HCT116 (cell line): ENCODE measurements around the gene PIPOX.

ENCODE experiments used
- EZH2 ChIP-seq: fragments of 200-600 bp; sonication (generic); IDR thresholded peaks from 2 replicates; pipeline ENCODE4 v1.6.1; 2017; ENCODE audit warnings: antibody characterized with exemption, mixed run types
- FOSL1 ChIP-seq: IDR thresholded peaks from 2 replicates; pipeline ENCODE4 v1.6.1; 2012; ENCODE audit warnings: low read depth
- POLR2A ChIP-seq: IDR thresholded peaks from 2 replicates; pipeline ENCODE4 v1.7.0; 2011; ENCODE audit warnings: borderline replicate concordance; ENCODE audit not compliant: insufficient read depth, insufficient read length; ENCODE audit errors: extremely low read depth
- POLR2AphosphoS5 ChIP-seq: IDR thresholded peaks from 2 replicates; pipeline ENCODE4 v1.6.1; 2011; ENCODE audit warnings: mild to moderate bottlenecking, low read depth, low read length, moderate library complexity
- SIN3A ChIP-seq: IDR thresholded peaks from 2 replicates; pipeline ENCODE4 v1.6.1; 2012; ENCODE audit warnings: low read depth
- SRF ChIP-seq: IDR thresholded peaks from 2 replicates; pipeline ENCODE4 v1.6.1; 2012; ENCODE audit warnings: low read depth
- YY1 ChIP-seq: IDR thresholded peaks from 2 replicates; pipeline ENCODE4 v1.6.1; 2011; ENCODE audit warnings: low read length, low read depth, moderate library complexity, mild to moderate bottlenecking; ENCODE audit not compliant: insufficient replicate concordance; ENCODE audit errors: extremely low read depth
- ZNF274 ChIP-seq: fragments of 200-500 bp; sonication (Bioruptor generic); IDR thresholded peaks from 2 replicates; pipeline ENCODE4 v1.6.1; 2014; ENCODE audit warnings: mild to moderate bottlenecking, low read depth, low read length, inconsistent platforms
- TF ChIP-seq, protein P1 (sequence below): IDR thresholded peaks from 2 replicates; pipeline ENCODE4 v1.6.1; 2012; ENCODE audit warnings: low read depth
- TF ChIP-seq, protein P2 (sequence below): IDR thresholded peaks from 2 replicates; pipeline ENCODE4 v1.6.1; 2012
- TF ChIP-seq, protein P3 (sequence below): IDR thresholded peaks from 2 replicates; pipeline ENCODE4 v1.6.1; 2011; ENCODE audit warnings: mild to moderate bottlenecking, low read length, moderate library complexity; ENCODE audit not compliant: insufficient replicate concordance; ENCODE audit errors: extremely low read depth
- TF ChIP-seq, protein P4 (sequence below), 3 experiments: fragments of 200-600 bp in 1 of 3; sonication (generic) in 1 of 3; IDR thresholded peaks in 2 of 3; conservative IDR thresholded peaks in 1 of 3; 2 replicates each; pipeline ENCODE4 v1.5.1; 2012 to 2017; ENCODE audit warnings: low read depth in 2 of 3, low read length in 2 of 3, antibody characterized with exemption in 1 of 3, borderline replicate concordance in 1 of 3, control low read depth in 1 of 3, mild to moderate bottlenecking in 1 of 3, mixed read lengths in 1 of 3, mixed run types in 1 of 3, moderate library complexity in 1 of 3; ENCODE audit not compliant: insufficient read depth in 1 of 3
- TF ChIP-seq, protein P5 (sequence below): IDR thresholded peaks from 2 replicates; pipeline ENCODE4 v1.6.1; 2012

DNA sequence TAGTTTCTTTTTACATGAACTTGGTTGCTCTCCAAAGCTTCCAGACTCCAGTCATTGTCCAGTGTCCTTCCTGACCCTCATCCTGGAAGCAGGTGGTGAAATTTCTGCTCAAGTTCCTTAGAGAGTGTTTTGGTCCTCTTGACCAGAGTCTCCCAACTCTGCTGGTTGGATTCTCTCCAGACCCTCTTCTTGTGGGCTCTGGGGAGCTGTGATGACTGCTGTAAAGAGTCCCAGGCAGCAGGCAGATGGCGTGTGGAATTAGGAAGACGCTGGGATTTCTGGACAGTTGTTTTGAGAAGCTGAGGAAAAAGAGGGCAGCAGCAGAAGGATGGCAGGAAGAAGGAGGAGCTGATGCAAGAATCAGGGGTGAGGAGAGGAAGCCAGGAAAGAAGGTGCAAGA lies 35.5 kb upstream of the PIPOX start:
- TF ChIP-seq, protein P1, sequence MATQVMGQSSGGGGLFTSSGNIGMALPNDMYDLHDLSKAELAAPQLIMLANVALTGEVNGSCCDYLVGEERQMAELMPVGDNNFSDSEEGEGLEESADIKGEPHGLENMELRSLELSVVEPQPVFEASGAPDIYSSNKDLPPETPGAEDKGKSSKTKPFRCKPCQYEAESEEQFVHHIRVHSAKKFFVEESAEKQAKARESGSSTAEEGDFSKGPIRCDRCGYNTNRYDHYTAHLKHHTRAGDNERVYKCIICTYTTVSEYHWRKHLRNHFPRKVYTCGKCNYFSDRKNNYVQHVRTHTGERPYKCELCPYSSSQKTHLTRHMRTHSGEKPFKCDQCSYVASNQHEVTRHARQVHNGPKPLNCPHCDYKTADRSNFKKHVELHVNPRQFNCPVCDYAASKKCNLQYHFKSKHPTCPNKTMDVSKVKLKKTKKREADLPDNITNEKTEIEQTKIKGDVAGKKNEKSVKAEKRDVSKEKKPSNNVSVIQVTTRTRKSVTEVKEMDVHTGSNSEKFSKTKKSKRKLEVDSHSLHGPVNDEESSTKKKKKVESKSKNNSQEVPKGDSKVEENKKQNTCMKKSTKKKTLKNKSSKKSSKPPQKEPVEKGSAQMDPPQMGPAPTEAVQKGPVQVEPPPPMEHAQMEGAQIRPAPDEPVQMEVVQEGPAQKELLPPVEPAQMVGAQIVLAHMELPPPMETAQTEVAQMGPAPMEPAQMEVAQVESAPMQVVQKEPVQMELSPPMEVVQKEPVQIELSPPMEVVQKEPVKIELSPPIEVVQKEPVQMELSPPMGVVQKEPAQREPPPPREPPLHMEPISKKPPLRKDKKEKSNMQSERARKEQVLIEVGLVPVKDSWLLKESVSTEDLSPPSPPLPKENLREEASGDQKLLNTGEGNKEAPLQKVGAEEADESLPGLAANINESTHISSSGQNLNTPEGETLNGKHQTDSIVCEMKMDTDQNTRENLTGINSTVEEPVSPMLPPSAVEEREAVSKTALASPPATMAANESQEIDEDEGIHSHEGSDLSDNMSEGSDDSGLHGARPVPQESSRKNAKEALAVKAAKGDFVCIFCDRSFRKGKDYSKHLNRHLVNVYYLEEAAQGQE, result no peak
- TF ChIP-seq, protein P2, sequence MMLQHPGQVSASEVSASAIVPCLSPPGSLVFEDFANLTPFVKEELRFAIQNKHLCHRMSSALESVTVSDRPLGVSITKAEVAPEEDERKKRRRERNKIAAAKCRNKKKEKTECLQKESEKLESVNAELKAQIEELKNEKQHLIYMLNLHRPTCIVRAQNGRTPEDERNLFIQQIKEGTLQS, result no peak
- TF ChIP-seq YY1 (no peak), ZNF274 (no peak), POLR2AphosphoS5 (no peak), POLR2A (no peak), SRF (no peak), EZH2 (no peak), FOSL1 (no peak), SIN3A (no peak)
- TF ChIP-seq, protein P3, sequence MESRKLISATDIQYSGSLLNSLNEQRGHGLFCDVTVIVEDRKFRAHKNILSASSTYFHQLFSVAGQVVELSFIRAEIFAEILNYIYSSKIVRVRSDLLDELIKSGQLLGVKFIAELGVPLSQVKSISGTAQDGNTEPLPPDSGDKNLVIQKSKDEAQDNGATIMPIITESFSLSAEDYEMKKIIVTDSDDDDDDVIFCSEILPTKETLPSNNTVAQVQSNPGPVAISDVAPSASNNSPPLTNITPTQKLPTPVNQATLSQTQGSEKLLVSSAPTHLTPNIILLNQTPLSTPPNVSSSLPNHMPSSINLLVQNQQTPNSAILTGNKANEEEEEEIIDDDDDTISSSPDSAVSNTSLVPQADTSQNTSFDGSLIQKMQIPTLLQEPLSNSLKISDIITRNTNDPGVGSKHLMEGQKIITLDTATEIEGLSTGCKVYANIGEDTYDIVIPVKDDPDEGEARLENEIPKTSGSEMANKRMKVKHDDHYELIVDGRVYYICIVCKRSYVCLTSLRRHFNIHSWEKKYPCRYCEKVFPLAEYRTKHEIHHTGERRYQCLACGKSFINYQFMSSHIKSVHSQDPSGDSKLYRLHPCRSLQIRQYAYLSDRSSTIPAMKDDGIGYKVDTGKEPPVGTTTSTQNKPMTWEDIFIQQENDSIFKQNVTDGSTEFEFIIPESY, result no peak
- TF ChIP-seq, protein P4, sequence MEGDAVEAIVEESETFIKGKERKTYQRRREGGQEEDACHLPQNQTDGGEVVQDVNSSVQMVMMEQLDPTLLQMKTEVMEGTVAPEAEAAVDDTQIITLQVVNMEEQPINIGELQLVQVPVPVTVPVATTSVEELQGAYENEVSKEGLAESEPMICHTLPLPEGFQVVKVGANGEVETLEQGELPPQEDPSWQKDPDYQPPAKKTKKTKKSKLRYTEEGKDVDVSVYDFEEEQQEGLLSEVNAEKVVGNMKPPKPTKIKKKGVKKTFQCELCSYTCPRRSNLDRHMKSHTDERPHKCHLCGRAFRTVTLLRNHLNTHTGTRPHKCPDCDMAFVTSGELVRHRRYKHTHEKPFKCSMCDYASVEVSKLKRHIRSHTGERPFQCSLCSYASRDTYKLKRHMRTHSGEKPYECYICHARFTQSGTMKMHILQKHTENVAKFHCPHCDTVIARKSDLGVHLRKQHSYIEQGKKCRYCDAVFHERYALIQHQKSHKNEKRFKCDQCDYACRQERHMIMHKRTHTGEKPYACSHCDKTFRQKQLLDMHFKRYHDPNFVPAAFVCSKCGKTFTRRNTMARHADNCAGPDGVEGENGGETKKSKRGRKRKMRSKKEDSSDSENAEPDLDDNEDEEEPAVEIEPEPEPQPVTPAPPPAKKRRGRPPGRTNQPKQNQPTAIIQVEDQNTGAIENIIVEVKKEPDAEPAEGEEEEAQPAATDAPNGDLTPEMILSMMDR (IDR thresholded peaks at IDR 0.05 in 2 of 3, conservative IDR thresholded peaks at IDR 0.05 in 1 of 3; ENCODE audit: borderline replicate concordance in 1 of 3, insufficient read depth in 1 of 3, low read depth in 2 of 3, low read length in 2 of 3), result no peak
- TF ChIP-seq, protein P5, sequence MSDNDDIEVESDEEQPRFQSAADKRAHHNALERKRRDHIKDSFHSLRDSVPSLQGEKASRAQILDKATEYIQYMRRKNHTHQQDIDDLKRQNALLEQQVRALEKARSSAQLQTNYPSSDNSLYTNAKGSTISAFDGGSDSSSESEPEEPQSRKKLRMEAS, result no peak
